GM18858 (cell line): ENCODE results near the gene ELMO1.

Experiments
- ATAC-seq: cut with Tn5 transposase; IDR thresholded peaks from one replicate; pipeline ENCODE4 v1.9.1; 2021; ENCODE audit not compliant: unreplicated experiment

Gene ELMO1

DNA sequence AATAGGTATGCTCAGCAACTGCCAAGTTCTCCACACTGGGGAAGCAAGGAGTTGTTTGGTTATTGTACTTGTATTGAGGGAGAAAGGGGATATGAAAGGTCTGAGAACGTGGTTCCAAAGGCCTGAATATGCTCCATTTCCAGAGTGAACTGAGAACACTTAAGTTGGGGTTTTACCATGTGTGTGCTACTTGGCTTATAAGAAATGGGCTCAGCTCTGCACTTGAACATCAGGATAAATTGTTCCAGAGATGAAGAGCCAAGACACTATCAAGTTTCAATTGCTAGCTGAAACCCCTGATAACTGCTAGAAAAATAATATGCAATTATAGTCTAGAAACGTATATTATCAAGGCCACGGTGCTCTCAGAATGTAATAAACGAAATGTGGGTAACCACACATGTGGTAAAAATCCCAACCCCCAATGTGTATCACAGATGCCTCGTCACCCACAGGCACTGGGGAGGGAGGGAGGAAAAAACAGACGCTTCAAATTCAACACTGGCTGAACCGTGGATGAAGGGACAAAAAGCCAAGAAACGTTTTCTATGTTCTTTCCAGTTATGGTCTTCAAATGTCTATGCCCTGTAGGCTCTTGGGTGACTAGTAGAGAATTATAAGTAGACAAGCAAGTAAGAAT lies 16.3 kb downstream of the ELMO1 start:
- ATAC-seq, result no peak

DNA sequence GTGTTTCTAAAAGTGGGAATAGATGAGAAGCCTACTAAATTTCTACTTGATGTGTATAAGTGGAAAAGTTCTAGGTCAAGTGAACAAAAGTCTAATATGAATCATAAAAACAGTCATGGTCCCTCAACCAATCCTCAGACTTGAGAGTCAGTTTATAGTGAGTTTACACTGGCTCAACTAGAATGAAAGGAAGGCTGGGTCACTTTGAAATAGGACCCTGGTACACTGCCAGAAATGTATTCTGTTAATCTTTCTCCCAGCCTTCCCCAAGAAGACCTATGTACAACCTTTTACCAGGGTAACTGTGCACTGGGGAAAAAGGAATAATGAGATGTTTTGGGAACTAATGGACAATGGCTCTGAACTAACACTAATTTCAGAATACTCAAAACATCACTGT lies 17.3 kb downstream of the ELMO1 start:
- ATAC-seq, result no peak

DNA sequence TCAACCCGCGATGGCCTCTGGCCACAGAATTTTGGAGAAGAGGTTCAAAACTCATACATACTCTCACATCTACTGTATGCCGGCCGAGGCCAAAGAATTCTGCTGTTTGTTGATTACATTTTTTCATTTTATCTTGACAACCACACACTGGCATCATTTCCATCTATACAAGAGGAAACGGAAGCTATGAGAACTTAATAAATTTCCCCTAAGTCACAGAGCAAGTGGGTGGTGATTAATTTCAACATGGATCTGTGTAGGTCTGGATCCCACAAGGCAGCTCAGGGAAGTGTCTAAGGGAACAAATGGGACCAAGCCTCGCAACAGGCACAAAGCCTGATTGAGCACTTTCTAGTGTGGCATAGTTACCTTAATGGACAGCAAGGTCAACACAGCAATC lies 18.0 kb downstream of the ELMO1 start:
- no peak for ATAC-seq

DNA sequence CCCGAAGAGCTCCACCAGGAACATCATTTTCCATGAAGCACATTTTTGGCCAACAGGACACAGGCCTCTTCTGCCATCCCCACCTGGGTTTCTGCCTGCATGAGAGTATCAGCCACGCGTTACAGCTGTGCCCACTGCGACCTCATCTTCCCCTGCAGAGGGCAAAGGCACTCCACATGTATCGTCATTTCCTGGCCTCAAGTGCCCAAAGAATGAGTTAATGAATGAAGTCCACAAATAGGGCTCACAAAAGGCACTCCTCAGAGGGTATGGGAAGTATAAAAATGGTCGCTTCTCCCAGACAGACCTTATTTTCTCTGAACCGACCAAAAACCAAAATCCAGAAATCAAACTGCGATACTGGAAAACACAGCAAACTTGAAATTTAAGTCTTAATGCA lies 18.5 kb downstream of the ELMO1 start:
- no peak for ATAC-seq

DNA sequence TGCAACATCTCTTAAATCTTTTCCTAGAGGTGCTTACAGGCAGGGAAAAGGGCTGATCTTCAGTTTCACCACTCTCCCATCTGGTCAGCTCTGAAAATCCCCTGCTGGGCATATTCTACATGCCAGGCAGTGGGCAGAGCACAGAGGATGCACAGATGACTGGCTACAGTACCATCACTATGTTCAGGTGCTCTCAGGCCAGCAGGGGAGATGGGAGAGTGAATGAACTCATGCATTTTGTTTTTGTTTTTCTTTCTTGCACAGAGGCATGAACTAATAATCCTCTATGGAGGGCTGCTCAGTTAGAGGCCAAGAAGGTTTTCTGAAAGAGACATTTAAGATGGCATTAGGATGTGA lies 19.3 kb downstream of the ELMO1 start:
- no peak for ATAC-seq

DNA sequence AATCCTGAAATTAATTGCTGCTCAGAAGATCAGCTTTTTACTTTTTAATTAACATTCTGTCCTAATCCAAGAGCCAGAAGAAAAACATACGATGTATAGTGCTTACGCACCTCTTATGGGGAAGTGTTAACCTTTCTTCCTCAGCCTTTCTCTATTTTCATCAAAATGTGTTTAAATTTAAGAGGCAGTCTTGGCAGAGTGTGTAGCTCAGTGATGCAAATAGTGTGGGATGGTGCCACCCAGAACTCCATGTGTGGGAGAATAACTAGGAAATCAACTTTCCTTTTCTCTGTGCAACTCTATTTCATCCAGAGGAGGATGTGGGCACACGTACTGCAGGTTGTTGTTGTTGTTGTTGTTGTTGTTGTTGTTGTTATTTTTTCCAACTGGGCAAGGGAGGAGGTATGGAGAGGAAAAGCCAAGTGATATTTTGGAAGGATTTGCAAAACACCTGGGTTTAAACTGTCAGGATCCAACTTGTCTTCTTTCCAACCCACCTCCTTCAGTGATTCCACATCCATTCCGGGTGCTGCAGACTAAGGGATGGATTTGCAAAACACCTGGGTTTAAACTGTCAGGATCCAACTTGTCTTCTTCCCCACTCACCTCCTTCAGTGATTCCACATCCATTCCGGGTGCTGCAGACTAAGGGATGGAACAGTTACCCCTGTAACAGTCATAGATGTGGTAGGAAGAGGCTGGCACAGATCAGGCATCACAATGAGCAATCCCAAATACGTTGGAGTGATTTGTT lies 19.8 kb downstream of the ELMO1 start:
- ATAC-seq, result no peak

DNA sequence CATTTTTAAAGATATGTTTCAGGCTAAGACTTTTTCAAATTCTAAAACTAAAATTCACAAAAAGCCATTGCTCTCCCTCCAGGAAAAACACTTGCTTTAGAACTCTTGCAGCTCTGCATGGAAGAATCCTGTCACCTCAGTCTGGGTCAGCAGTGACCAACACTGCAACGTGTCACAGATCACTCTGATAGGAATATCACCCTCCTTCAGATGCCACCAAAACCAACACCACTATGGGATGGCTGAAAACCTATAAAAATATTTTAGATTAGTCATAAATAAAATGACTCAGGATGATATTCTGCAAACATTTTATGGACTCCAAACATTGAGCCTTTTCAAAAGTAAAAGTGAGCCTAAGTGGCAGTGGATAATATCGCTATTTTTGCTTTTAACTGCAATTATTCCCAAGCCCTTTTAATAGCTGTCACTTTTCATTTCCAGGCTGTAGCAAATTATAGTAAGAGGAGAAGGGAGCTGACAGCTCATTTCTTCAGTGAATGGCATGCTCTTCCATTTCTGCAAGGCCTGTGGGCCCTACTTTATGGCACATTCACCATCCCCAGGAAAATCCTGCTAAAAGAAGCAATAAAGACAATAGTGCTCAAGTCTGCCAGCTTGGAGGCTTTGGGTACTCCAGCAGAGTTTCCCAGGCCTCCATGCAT lies 21.3 kb downstream of the ELMO1 start:
- no peak for ATAC-seq

DNA sequence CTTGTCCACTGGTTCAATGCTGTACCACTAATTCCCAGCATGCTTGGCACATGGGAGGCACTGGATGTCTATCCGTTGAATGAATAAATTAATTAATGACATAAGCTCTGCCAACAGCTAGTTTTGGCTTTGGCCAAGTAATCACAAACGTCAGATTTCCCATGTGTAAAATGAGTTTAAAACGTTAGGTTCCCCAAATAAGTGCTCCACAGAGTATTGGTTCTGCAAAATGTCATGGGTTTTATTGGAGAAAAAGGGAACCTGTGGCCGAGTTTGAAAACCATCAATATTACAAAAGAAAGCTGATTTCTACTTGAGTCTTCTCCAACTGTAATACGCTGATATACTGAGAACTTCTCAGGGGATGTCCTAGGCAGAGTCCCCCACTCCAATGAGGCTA lies 23.2 kb downstream of the ELMO1 start:
- ATAC-seq, result no peak

DNA sequence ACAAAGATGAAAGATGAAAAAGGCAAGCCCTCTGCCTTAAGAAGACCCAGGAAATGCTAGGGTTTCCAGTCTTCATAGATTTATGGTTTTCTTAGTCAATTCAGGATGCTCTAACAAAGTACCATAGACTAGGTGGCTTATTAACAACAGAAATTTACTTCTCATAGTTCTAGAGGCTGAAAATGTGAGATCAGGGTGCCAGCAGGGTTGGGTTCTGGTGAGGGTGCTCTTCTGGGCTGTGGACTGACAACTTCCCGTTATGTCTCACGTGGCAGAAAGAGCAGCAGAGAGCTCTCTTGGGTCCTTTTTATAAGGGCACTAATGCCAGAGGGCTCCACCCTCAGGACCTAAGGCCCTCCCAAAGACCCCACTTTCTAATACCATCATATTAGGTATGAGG lies 23.7 kb downstream of the ELMO1 start:
- no peak for ATAC-seq

DNA sequence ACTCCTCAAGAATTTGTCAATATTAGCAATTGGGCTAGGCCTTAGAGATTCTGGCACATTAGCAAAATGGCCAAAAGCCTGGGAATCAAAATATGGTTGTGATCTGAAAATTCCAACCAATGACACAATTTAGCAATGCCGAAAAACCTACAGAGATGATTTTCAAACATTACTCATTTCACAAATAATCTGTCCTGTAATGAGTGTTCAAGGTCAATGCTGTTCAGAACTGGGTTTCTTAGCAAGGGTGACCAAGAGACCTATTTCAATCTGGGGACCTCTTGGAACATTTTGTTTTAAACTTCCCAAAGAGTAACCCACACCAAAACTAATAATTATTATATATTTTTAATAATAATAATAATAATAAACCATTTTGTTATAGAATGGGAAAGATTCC lies 24.1 kb downstream of the ELMO1 start:
- no peak for ATAC-seq

DNA sequence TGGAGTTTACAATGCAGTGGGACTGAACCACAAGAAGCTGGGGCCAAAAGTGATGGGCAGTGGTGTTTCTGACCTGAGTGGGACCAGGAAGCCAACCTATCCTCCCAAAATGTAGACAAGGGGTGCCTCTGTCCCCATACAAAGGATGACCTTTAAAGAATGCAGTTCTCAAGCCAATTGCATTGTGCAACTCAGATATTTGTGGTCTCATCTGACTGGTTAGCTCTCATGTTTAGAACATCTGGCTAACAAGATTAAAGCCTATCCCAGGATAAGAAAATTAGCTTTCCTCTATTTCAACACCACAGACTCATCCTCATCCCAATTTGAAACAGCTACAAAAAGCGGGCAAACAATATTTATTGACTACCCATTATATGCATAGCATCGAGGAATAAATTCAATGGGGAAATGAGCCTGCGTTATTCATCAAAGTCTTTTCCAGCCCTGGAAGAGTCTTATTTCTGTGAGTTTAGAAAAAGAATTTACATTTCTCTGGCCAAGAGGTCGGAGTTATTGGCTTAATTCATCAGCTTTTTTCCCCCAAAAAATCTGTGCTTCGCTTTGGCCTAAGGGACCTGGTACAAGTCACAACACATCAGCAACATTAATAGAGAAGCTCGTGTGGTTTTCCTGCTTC lies 26.7 kb downstream of the ELMO1 start:
- ATAC-seq, result no peak

DNA sequence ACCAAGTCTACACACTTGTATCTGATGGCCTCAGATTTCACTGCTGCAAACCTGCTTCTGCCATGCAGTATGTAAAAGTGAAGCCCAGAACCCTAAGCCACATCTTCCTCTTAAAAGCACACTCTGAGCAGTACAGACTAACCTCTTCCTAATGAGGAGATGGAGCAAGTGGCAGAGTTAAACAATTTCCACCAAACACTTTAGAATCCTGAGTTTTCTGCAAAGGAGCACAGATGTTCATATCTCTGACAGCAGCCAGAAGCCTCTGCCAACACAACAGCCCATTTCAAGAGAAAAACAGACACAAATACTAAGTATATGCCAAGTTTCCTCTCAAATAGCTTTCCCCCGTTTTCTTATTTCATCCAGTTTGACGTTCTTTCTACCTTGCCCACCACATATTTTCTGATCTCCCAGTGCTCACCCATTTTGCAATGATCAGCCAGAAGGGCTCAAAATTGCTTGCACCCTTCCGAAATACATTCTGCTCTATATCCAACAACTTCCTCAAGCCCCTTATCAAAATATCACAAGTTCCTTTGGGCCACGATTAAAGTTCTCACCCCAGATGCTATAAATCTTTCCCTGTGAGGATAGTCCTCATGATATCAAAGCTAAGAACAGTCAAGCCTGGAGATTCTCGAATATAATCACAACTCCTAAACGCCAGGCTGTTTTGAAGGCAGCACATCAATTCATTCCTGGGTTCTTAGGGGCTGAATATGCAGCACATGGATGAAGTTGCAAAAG lies 27.5 kb downstream of the ELMO1 start:
- no peak for ATAC-seq

DNA sequence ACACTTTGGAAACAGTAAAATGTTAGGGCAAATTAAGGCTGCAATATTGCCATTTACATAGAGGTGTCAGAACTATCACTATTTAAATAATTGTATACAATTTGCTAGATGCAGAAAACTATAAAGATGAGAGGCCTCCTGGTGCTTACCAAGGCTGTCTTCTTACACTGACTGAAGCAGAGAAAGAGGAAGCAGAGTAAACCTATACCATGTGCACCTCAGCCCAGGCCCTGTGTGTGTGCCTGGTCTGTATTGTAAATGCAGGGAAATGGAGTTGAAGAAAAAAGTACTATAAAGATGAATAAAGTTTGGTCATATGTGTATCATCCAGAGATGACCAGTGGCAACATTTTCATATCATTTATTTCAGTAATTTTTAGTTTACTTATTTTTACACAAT lies 29.2 kb downstream of the ELMO1 start:
- ATAC-seq, result no peak

DNA sequence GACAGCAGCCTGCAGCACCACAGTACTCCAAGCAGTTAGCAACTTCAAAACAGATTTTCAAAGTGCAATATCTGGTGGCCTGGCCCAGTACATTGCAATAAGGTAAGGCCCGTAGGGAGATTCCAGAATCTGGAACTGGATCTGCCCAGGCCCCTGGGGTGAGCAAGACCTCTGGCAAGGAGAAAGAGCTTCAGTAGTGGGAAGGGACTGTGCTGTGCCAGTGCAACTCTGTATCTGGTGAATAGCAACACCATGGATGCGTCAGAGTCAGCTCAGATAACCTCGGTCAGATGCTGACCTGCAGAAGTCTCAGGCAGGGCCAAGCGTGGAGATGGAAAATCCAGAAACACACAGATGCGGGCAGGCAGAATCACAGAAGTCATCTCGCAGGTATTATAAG lies 30.3 kb downstream of the ELMO1 start:
- ATAC-seq, result no peak

DNA sequence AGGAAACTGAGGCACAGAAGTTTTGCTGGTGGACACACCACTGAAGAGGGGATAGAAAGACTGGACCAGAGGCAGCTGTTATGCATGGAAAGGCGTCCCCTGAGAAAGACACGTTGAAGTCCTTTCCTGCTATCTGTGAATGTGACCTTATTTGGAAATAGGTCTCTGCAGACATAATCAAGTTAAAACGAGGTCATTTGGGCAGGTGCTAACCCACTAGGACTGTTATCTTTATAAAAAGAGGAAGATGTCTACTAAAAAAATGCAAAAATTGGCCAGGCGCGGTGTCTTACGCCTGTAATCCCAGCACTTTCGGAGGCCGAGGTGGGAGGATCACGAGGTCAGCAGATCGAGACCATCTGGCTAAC lies 31.6 kb downstream of the ELMO1 start:
- ATAC-seq, result no peak

DNA sequence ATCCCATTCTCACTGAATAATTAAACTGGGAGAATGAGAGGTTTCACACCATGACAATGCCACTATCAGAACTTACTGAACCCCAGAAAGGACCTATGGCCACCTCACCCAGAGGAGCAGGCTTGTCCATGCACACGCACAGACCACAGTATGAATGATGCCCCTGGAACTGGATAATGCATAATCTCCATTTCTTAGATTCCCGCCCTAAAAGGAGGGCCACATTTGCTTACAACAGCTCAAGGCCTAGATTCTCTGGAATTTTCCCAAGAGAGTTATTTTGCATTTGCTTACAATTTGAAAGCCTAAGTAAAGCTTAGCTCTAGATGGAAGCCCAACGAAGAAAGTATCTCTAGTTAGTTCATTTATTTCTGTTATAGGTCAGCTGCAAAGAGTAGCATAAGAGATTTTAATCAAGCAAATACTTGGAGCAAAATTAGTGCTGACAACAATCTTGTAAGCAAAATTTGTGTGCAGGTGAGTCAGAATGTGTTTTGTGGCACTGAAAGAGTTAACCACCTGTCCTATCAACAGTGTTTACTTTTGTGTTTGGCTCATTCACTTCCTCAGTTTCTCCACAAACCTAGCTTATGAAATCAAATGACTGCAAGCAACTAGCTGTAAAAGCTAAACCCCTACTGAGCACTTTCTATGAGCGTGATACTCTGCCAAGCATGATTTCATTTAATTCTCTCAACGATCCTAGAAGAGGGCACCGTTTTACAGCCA lies 32.1 kb downstream of the ELMO1 start:
- no peak for ATAC-seq

DNA sequence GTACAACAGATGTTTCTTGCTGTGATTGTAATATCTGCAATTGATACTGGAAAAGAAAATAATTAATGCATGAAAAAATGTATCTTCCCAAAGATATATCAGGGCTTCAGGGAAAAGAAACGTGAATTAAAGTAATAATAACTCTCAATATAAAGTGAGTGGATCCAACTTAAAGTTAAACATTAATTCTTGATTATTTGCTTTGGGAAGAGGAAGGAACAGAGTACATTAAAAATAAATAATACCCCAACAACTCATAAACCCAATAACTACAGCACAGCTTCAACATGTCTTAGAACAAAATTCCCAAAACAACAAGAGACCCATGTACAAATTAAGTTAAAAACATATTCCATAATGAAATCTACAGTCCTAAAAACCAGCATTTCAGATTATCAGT lies 33.0 kb downstream of the ELMO1 start:
- no peak for ATAC-seq

DNA sequence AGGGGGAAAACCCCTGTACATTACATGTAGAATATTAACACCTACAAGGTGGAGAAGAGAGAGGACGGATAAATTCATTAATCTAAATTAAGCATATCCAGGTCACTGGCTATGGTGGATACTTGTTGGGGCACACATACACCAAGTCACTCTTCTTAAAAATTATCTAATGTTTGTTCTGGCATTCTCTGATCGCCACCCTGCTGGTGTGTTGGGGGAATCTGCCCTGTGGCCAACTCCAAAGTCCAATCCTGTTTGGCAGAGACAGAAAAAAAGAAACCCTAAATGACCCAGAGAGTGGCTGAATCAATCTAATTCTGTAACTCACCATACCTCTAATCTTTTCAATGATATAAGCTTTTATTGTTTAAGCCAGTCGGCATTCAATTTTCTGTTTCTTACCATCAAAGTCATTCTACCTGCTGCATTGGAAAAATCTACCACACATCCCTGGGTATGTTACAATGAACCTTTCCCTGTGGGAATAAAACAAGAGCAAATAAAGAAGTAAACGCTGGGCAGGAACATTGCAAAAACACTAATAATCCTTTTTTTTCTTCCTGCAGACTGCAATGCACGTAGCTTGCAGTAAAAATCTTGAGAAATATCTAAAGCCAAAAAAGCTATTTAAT lies 34.2 kb downstream of the ELMO1 start:
- ATAC-seq, result no peak

DNA sequence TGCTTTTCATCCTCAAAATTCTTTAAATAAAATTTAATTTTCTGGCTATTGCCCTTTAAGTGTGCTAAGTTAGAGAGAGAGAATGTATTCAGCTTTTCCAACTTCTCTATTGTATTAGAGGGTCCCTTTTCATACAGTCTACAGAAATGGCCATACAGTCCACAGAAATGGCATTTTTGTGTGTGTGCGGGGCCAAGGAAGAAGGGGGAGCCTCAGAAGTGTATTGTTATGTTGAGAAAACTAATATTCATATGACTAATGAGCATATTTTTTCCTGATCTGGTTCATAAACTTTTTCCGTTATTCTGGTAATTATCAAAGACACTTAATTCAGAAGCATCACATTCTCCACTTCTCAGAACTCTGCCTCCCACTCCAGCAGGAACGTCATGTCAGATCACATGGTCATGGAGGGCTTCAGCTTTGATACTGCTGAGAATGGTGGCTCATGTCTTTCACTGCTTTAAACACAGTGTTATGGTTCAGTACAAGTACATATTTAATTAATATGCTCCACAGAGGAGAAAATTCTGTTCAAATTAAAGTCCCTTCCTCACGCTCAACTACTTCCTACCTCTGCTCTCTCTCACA lies 37.1 kb downstream of the ELMO1 start:
- no peak for ATAC-seq
